ENCODE measurements around the gene CEP72.
"Not testable (repeated sequence)": the region's sequence is repeated elsewhere in the genome, so short reads cannot be mapped to it uniquely, and the experiment has no call there.

Gene CEP72

DNA sequence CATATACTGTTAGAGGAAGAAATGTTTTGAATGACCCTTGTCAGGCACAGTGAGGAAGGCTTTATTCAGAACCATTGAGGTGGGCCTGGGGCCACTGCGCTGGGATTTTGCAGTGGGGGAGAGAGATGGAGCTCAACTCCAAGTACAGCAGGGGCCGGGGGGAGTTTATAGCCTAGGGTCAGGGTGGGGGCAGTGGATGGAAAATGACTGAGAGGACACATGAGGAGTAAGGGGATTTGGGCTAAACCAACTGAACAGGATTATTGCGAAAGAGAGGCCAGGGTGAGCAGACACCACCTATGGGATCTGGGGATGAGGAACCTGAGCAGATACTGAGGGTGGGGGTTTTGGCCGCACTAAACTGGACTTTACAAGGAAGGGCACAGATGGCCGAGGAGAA lies 6.3 kb downstream of the CEP72 start:
- DNase-seq (ENCODE audit: low spot score), result no peak

DNA sequence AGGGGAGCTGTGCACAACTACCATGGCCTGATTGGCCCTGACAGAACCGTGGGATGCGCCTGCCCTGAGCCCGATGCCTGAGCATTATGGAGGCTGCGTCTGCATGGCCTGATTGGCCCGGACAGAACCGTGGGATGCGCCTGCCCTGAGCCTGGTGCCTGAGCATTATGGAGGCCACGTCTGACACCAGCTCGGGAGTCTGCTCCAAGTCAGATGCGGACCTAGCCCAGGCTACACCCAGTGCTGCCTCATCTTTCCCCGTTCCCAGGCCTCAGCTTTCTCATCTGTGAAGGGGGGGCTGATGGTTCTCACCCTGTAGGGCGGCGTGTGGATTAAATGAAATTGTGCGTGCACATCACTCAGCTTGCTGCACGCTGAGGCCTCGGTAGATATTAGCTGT lies 7.3 kb downstream of the CEP72 start:
- no peak for DNase-seq (ENCODE audit: low spot score)

DNA sequence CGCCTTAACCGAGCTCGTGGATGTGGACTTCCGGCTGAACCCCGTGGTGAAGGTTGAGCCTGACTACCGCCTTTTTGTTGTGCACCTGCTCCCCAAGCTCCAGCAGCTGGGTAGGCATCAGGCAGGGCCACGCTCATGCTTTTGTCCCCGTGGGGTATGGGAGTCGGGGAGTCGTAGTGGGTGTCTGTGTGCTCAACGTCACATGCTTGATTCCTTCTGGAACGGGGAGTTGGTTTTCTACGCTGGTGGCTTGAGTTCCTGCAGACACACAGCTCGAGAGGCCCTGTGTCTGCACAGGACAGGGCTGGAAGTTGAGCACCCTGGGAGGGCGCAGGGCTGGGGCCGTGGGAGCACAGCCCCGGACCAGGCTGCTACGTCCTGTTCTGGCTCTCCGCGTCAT lies 8.0 kb downstream of the CEP72 start:
- DNase-seq (ENCODE audit: low spot score), result no peak

DNA sequence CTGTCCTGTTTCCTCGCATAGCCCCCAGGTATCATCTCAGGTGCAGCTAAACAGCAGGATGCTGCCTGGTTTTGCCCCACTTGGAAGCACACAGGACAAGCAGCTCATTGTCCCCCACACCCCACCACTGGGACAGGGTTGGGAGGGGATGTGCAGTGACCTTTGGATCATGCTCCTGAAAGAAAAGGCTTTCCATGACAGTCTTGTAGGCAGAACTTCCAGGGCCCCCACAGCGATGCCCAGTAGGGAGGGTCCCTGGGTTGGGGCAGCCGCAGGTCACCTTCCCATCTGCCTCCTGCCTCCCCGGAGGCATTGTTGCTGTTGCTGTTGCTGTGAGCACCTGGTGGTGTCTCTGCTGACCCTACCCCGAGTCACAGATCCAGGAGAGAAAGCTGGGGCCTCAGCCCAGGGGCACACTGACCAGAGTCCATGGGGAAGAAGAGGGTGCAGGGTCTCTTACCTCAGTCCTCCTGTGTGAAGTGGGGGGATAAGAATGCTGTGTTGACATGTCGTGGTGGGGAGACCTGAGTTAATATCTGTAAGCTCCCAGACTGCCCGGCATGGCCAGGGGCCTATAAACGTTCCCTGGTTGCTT lies 8.5 kb downstream of the CEP72 start:
- DNase-seq (ENCODE audit: low spot score), result no peak

DNA sequence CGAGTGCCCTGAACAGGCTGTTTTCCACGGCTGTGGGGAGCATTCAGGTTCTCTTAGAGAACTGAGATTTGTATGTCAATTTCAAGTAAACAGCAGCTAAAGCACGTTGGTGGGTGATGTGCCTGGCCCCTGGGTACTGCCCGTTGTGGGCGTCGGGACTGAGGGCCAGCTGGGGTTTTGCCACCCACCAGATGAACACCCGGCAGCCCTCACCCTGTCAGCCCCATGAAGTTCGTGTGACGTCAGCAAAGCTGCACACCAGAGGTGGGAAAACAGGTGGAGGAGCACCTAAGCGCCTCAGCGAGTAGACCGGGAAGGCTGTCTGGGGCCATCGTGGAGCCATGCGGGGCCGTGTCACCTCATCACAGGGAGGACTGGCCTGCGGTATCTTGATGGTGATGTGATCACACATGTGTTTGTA lies 9.2 kb downstream of the CEP72 start:
- DNase-seq (ENCODE audit: low spot score), result no peak

DNA sequence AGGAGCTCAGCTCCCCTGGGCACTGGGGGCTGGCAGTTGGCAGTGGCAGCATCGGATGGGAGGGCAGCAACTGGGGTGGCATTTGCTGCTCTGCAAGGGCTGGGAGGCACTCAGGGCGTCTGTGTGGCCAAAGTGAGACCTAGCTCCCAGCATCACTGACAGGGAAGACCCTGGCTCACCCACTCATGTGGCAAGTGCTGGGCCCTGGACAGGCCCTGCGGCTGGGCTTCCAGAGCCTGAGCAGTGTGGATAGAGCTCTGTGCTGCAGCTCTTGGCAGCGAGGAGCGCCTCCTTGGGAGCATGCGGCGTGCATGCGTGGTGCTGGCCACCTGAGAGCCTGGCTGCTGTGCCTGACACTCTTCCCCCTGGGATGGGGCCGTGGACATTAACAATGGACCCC lies 10.2 kb downstream of the CEP72 start:
- no peak for DNase-seq (ENCODE audit: low spot score)

DNA sequence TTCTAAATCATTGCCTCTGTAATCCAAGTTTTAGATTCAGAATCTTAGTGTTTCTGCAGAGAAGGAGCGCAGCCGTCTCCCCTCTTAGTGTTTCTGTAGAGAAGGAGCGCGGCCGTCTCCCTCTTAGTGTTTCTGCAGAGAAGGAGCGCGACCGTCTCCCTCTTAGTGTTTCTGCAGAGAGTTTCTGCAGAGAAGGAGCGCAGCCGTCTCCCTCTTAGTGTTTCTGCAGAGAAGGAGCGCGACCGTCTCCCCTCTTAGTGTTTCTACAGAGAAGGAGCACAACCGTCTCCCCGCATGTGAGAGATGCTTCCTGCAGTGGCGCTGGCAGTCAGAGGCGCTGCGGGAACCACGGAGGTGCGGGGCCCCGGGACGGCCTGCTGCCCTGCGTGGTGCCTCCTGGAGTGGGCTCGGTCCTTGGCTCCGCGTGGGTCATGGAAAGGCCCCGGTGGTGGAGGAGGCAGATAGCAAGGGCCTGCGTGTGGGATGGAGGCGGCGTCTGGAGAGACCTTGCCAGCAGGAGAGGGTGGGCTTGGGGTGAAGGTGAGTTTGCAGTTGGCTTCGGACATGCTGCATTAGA lies 10.9 kb downstream of the CEP72 start:
- no peak for DNase-seq (ENCODE audit: low spot score)

DNA sequence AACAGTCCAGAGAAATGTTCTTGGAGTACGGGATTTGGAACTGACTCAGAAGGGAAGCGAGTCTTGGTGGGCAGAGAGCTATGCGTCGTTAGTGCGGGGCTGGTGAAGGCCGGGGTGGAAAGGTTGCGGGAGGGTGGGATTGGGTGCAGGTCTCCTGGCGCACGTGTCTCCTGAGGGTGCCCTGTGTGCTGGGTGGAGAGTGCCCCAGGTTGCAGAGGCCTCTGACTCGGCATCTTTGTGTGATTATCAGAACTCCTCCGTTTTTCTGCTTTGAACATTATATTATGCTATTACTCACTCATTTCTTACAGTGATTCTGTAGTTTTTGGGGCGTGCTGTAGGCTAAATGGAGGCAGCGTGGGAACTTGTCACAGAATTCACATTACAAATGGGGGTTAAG lies 11.4 kb downstream of the CEP72 start:
- no peak for DNase-seq (ENCODE audit: low spot score)

DNA sequence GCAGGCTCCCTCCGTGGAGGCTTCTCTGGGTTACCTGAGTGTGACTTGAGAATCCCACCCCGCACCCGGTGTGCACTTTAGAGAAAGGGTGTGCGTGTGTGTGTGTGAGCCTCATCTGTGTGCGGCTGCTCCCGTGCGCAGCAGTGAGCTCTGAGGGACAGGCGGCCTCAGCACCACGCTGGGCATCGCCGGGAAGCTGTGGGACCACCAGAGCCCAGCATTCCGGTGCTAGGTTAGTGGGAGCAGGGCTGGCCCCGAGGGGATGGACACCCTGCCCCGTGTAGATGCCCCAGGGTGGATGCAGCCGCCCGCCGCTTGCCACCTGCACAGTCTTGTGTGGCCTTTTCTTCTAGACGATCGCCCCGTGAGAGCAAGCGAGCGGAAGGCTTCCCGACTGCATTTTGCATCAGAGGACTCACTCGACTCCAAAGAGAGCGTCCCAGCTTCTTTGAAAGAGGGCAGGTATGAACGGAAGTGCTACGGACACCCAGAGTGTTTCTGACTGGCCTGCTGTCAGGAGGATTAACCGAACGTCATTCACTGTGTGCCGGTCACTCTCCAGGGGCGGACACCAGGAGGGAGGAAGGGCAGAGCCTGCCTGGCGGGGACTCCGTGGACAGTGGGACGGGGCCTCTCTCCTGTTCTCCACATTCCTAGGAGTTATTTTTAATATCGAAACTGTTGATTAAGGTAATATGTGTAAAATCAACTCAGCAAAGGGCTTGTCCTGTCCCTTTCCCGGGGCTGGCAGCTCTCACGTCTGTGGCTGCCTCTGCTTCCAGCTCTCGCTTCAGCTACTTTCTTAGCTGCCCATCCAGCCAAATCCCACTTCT lies 12.2 kb downstream of the CEP72 start:
- DNase-seq (ENCODE audit: low spot score), result no peak

DNA sequence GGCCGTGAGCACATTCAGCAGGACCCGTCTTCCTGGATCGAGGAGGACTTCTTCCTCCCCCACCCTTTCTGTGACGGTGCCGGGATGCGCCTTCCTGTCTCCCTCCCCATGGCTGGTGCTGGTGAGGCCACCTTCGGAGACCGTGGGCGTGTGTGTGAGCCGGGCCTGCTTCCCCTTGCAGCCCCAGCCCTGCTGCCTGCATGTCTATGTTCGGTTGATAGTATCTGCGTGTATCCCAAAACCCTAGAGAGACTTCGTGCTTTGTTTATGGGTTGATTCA lies 12.8 kb downstream of the CEP72 start:
- no peak for DNase-seq (ENCODE audit: low spot score)

DNA sequence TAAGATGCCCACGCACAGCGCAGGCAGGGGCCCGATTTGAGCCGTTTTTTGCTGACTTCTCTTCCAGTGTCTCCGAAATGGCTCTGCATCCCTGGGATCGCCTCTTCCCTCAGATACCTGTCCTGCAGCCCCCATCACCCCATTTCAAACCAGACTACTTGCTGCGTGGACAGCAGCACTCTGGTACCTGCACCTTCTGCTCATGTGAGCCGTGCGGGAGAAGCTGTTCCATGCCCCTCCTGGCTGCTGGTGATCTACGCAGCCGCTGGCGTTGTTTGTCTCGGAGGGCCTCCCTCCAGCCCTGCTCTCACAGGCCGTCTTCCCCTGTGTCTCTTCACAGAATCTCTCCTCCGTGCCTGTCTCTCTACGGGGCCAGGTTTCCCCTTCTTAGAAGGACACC lies 13.4 kb downstream of the CEP72 start:
- no peak for DNase-seq (ENCODE audit: low spot score)

DNA sequence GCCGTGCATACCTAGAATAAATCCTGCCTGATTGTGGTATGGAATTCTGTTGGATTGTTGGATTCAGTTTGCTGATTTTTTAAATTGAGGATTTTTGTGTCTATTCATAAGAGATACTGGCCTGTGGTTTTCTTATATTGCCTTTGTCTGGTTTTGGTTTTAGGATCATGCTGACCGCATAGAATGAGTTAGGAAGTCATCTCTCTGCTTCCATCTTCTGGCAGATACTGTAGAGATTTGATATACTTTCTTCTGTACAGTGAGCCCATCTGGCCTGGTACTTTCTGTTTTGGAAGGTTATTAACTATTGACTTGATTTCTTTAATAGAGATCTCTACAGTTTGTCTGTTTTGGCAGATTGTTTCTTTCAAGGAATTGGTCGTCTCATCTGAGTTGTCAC lies 14.7 kb downstream of the CEP72 start:
- no peak for DNase-seq (ENCODE audit: low spot score)

DNA sequence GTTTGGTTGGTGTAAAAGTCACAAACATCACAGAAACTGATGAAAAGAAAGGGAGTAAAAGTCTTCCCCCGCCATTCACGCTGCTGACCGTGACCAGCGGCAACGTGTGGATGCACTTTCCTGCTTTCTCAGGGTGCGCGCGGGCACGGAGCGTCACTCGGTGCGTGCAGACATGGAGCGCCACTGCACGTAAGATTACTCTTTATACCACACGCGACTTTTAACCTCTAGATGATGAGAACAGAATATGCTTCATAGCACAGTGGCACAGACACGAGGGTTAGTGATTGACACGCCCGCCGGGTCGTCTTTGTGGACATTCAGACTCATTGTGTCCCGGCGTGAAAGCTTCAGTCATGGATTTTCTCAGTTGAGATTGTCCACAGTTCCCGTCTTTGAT lies 15.7 kb downstream of the CEP72 start:
- DNase-seq (ENCODE audit: low spot score), result no peak

DNA sequence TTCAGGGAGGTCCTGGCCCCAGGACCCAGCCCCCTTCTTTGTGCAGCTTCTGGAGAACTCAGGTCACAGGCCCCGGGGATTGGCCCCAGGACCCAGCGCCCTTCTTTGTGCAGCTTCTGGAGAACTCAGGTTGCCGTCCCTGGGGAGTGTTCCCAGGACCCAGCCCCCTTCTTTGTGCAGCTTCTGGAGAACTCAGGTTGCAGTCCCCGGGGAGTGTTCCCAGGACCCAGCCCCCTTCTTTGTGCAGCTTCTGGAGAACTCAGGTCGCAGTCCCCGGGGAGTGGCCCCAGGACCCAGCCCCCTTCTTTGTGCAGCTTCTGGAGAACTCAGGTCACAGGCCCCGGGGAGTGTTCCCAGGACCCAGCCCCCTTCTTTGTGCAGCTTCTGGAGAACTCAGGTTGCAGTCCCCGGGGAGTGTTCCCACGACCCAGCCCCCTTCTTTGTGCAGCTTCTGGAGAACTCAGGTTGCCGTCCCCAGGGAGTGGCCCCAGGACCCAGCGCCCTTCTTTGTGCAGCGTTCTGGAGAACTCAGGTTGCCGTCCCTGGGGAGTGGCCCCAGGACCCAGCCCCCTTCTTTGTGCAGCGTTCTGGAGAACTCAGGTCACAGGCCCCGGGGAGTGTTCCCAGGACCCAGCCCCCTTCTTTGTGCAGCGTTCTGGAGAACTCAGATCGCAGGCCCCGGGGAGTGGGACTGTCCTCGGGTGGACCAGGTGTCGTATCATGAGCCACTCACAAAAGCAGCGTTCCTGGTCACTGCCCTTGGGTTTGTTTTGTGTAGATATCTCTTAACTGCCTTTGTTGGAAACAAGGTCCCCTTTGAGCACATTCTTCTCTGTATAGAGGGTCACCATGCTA lies 16.4 kb downstream of the CEP72 start:
- not testable (repeated sequence) for DNase-seq (ENCODE audit: low spot score)

DNA sequence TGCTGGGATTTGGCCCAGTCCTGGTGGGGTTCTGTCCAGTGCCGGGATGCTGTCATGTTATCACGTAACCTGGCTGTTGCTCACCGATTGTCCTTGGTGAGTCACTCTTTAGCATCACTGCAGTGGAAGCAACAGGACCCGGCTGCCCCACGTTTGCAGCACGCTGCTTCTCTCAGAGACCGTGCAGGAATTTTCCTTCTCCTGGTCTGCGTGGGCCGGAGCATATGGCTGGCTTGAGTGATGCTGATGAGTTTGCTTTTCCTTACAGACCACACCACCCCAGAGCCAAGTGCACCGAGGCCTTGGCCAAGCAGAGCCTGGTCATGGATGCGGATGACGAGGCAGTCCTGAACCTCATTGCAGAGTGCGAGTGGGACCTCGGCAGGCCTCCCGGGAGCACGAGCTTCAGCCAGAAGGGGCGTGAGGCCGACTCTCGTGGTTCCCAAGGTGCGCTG lies 21.4 kb downstream of the CEP72 start:
- no peak for DNase-seq (ENCODE audit: low spot score)

DNA sequence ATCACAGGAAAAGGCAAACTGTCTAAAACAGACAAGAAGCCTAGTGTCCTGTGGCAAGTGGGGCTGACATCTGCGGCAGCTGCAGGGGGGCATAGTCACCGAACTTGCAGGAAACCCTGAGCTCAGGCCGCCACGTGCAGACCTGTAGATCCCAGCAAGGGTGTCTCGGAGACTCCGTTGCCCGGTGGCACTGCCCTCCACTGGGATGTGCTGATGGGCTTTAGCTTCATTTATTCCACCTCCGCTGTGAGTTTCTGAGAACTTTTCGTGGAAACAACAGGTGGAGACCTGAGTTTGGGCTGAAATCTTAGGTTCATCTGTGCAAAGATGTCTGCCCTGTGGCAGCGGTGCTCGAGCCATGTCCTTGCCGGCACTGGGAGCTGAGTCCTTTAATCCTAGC lies 22.1 kb downstream of the CEP72 start:
- no peak for DNase-seq (ENCODE audit: low spot score)

DNA sequence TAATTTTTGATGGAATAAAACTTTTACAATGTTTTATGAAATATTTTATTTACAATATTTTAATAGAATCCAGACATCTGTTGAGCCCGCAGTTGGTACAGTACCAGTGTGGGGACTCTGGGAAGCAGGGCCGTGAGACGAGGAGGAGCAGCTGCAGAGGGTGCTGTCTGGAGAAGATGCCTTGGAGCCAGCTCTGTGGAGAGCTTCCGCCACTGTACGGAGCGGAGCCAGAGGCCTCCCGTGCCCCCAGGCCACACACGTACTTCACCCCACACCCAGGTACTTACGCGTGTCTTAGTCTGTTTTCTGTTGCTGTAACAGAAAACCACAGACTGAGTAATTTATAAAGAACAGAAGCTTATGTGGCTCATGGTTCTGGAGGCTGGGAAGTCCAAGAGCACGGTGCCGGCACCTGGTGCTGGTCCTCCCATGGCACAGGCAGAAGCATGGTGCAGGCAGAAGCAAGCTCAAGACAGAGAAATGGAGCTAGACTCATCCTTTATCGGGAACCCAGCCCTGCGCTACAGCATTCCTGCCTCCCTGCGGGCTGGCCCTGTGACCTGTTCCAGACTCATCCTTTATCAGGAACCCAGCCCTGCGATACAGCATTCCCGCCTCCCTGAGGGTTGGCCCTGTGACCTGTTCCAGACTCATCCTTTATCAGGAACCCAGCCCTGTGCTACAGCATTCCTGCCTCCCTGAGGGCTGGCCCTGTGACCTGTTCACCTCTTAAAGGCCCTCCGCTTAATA lies 23.3 kb downstream of the CEP72 start:
- DNase-seq (ENCODE audit: low spot score), result no peak

DNA sequence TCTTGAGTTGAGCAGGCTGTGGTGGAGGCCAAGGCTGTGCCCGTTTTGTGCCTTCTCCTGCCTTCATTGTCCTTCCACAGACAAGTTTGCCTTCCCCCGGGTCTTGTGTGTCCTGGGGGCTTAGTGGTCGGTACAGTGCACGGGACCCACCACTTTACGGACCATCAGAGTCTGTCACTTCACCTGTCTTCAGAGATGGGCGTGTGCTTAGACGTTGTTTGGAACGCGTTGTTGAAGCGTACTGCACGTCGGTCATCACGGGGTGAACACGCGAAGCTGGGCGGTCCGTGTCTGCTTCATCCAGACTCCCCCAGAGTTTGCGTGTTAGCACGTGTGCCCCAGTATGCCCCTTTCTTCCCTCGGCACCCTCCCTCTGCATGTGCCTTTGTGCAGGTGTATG lies 24.8 kb downstream of the CEP72 start:
- no peak for DNase-seq (ENCODE audit: low spot score)

DNA sequence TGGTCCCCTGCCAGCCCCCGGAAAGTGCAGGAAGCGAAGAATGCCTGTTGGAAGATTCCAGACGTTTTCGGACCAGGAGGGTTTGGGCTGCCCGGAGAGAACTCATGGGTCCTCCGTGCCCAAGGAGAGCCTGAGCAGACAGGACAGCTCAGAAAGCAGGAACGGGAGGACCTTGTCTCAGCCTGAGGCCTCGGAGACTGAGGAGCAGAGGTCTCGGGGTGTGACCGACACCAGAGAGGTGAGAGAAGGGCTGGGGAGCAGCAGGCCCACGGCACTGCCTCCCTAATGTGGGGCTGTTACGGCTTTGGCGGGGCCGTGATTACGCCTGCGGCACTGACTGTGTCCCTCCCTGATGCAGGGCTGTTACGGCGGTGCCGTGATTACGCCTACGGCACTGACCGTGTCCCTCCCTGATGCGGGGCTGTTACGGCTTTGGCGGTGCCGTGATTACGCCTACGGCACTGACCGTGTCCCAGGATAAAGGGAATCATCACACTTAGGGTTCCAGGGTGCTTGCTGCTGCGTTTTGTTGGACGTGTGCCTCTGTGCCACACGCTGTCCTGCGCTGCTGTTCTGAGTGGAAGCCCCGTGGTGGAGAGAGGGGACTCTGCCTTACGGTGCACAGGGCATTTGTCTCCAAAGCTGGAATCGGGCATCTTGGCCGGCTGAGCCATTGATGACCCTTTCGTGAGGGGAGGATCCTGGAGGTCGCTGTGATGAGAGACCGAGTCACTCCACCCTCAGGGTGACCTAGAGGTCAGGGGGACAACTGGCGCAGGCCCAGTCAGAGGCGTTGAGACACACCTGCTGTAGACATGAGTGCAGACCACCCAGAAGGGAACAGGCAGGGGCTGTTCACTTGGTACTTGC lies 25.7 kb downstream of the CEP72 start:
- DNase-seq (ENCODE audit: low spot score), result no peak

DNA sequence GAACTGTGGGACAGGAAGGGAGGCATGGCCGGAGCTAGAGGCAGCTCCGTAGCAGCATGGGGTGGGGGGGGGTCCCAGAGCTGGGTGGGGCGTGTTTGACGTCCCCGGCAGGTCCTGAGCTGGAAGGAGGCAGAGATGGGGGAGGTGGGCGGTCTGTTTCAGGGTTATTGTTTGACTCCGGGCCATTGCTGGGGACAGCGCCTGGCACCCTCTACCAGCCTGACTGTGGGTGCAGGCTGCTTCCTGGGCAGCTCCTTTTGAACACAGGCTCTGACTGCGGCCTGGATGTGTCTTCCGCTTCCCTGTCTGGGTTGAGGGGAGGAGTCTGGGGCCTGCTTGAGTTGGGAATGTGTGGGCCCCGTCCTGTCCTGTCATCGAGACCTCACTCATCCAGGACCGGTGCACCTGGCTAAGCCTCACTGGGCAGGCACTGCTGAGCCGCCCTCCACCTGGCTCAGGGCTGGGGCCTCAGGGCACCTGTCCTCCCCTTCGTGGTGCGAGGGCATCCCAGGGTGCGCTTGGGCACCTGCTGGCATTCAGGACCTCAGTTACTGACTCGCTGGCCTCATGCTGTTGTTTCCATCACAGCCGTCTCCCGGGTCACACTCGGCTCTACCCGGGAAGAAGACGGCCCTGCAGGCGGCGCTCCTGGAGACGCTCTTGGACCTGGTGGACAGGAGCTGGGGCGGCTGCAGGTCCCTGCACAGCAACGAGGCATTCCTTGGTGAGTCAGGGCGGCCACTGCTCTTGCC lies 26.5 kb downstream of the CEP72 start:
- DNase-seq (ENCODE audit: low spot score), result no peak

DNA sequence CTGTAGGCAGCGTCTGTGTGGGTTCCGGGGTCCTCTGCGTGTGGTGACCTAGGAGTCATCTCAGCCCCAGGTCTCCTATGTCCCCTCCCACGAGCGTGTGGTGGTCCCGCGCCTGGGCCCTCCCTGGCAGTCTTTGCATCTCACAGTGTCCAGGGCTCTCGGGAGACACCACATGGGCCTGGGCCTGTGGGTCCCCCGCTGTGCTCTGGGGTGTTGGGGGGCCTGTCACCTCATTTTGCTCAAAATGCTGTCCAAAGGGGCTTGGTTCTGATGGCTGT lies 27.1 kb downstream of the CEP72 start:
- DNase-seq (ENCODE audit: low spot score), result no peak
